H9 (cell line): ENCODE data around the gene EFTUD2. TPM values are rescaled to one million over a fixed set of nuclear protein-coding genes. Genes with fewer than 3 reads are reported as not detected.

Experiments used
- DNase-seq: peaks from one replicate; pipeline ENCODE4 v3.0.0-alpha.2; 2017
- H2AFZ ChIP-seq: one replicate; pipeline ENCODE4 v1.6.1; 2013; ENCODE audit warnings: mild to moderate bottlenecking, low read length, control low read depth, moderate library complexity
- H2AK5ac ChIP-seq: 2 replicates; pipeline ENCODE4 v1.6.1; 2013; ENCODE audit warnings: low read length, control low read depth, mixed read lengths; ENCODE audit not compliant: insufficient read length
- H2BK120ac ChIP-seq: one replicate; pipeline ENCODE4 v1.6.1; 2013; ENCODE audit warnings: low read depth, mild to moderate bottlenecking, low read length, control low read depth, inconsistent platforms; ENCODE audit not compliant: poor library complexity, severe bottlenecking
- H2BK12ac ChIP-seq: 2 replicates; pipeline ENCODE4 v1.6.1; 2013; ENCODE audit warnings: low read length, control low read depth, mixed read lengths, low read depth; ENCODE audit not compliant: insufficient read length
- H2BK15ac ChIP-seq: 2 replicates; pipeline ENCODE4 v1.6.1; 2013; ENCODE audit warnings: low read depth, low read length, control low read depth
- H2BK20ac ChIP-seq: one replicate; pipeline ENCODE4 v1.6.1; 2013; ENCODE audit warnings: low read depth, mild to moderate bottlenecking, low read length, control low read depth, inconsistent platforms; ENCODE audit not compliant: poor library complexity, severe bottlenecking
- H2BK5ac ChIP-seq: 2 replicates; pipeline ENCODE4 v1.6.1; 2013; ENCODE audit warnings: low read length, control low read depth, mixed read lengths; ENCODE audit not compliant: insufficient read length
- H3K14ac ChIP-seq: 2 replicates; pipeline ENCODE4 v1.6.1; 2013; ENCODE audit warnings: low read length, control low read depth; ENCODE audit not compliant: insufficient read depth
- H3K18ac ChIP-seq: 2 replicates; pipeline ENCODE4 v1.6.1; 2013; ENCODE audit warnings: low read depth, mild to moderate bottlenecking, mixed read lengths, low read length, control low read depth; ENCODE audit not compliant: insufficient read length
- H3K23ac ChIP-seq: 2 replicates; pipeline ENCODE4 v1.6.1; 2013; ENCODE audit warnings: low read length, control low read depth, mixed read lengths, low read depth; ENCODE audit not compliant: insufficient read length
- H3K23me2 ChIP-seq: 2 replicates; pipeline ENCODE4 v1.6.1; 2013; ENCODE audit warnings: low read depth, mild to moderate bottlenecking, mixed read lengths, low read length, control low read depth; ENCODE audit not compliant: insufficient read length, poor library complexity, severe bottlenecking
- H3K27ac ChIP-seq: 2 replicates; pipeline ENCODE4 v1.5.1; 2013; ENCODE audit warnings: low read length, control low read depth, mixed read lengths, low read depth; ENCODE audit not compliant: insufficient read length
- H3K27me3 ChIP-seq: 2 replicates; pipeline ENCODE4 v1.6.1; 2013; ENCODE audit warnings: low read length, control low read depth, inconsistent platforms; ENCODE audit not compliant: insufficient read depth
- H3K4ac ChIP-seq: 2 replicates; pipeline ENCODE4 v1.6.1; 2013; ENCODE audit warnings: low read depth, mild to moderate bottlenecking, control low read depth, inconsistent platforms, low read length, moderate library complexity
- H3K4me1 ChIP-seq: 2 replicates; pipeline ENCODE4 v1.6.1; 2013; ENCODE audit warnings: low read length, control low read depth, inconsistent platforms; ENCODE audit not compliant: insufficient read depth
- H3K4me2 ChIP-seq: 2 replicates; pipeline ENCODE4 v1.6.1; 2013; ENCODE audit warnings: low read length, control low read depth, mixed read lengths; ENCODE audit not compliant: insufficient read length, insufficient read depth
- H3K56ac ChIP-seq: 2 replicates; pipeline ENCODE4 v1.6.1; 2013; ENCODE audit warnings: low read depth, mild to moderate bottlenecking, mixed read lengths, low read length, control low read depth; ENCODE audit not compliant: insufficient read length
- H3K79me1 ChIP-seq: 2 replicates; pipeline ENCODE4 v1.6.1; 2013; ENCODE audit warnings: low read depth, mild to moderate bottlenecking, moderate library complexity, low read length, control low read depth, inconsistent platforms; ENCODE audit not compliant: insufficient read depth, poor library complexity, severe bottlenecking
- H3K79me2 ChIP-seq: 2 replicates; pipeline ENCODE4 v1.6.1; 2013; ENCODE audit warnings: low read length, control low read depth, inconsistent platforms; ENCODE audit not compliant: insufficient read depth
- H3K9ac ChIP-seq: 2 replicates; pipeline ENCODE4 v1.6.1; 2013; ENCODE audit warnings: low read length, control low read depth, mixed read lengths; ENCODE audit not compliant: insufficient read length; ENCODE audit errors: extremely low read depth
- H3K9me3 ChIP-seq: one replicate; pipeline ENCODE4 v1.6.1; 2013; ENCODE audit warnings: low read depth, low read length, inconsistent platforms; ENCODE audit not compliant: control insufficient read depth
- H3T11ph ChIP-seq: one replicate; pipeline ENCODE4 v1.6.1; 2013; ENCODE audit warnings: mild to moderate bottlenecking, low read length, control low read depth, inconsistent platforms
- H4K20me1 ChIP-seq: one replicate; pipeline ENCODE4 v1.6.1; 2013; ENCODE audit not compliant: control insufficient read depth, insufficient read length, insufficient read depth
- H4K5ac ChIP-seq: 2 replicates; pipeline ENCODE4 v1.6.1; 2013; ENCODE audit warnings: low read depth, mild to moderate bottlenecking, mixed read lengths, low read length, control low read depth; ENCODE audit not compliant: insufficient read length
- H4K8ac ChIP-seq: replicated peaks from 2 replicates; pipeline ENCODE4 v1.6.1; 2013; ENCODE audit warnings: low read length, control low read depth, mixed read lengths, low read depth; ENCODE audit not compliant: insufficient read length
- H4K91ac ChIP-seq: 2 replicates; pipeline ENCODE4 v1.6.1; 2013; ENCODE audit warnings: low read depth, mild to moderate bottlenecking, moderate library complexity, mixed read lengths, low read length, control low read depth; ENCODE audit not compliant: insufficient read length
- H3K27ac Mint-ChIP-seq, 3 experiments: 2 replicates in 2 of 3; 3 replicates in 1 of 3; pipeline ENCODE4 v1.8.0; 2020 to 2021; ENCODE audit warnings: mixed read lengths in 3 of 3, mild to moderate bottlenecking in 1 of 3, moderate library complexity in 1 of 3
- H3K27me3 Mint-ChIP-seq: 2 replicates; pipeline ENCODE4 v1.8.0; 2021; ENCODE audit warnings: low read depth, mild to moderate bottlenecking, moderate library complexity, mixed read lengths
- H3K36me3 Mint-ChIP-seq, 3 experiments: 2 replicates in 2 of 3; 3 replicates in 1 of 3; pipeline ENCODE4 v1.8.0; 2020 to 2021; ENCODE audit warnings: low read depth in 3 of 3, mixed read lengths in 3 of 3; ENCODE audit not compliant: insufficient read depth in 1 of 3
- H3K4me1 Mint-ChIP-seq, 2 experiments: 2 replicates each; pipeline ENCODE4 v1.8.0; 2020; ENCODE audit warnings: mixed read lengths in 2 of 2
- H3K4me3 Mint-ChIP-seq, 2 experiments: 2 replicates in 1 of 2; 3 replicates in 1 of 2; pipeline ENCODE4 v1.8.0; 2020 to 2021; ENCODE audit warnings: mild to moderate bottlenecking in 2 of 2, mixed read lengths in 2 of 2, moderate library complexity in 1 of 2
- H3K9me3 Mint-ChIP-seq, 2 experiments: 2 replicates in 1 of 2; 3 replicates in 1 of 2; pipeline ENCODE4 v1.8.0; 2020; ENCODE audit warnings: mild to moderate bottlenecking in 2 of 2, mixed read lengths in 2 of 2, moderate library complexity in 1 of 2
- CTCF ChIP-seq: fragments of 200-600 bp; sonication (generic); conservative IDR thresholded peaks from 3 replicates; pipeline ENCODE4 v1.8.0; 2021; ENCODE audit warnings: antibody characterized with exemption, mild to moderate bottlenecking
- WGBS: extraction: QIAGEN DNeasy Blood & Tissue Kit; methylation state at CpG from one replicate; pipeline ENCODE4 v1.1.7; 2013; ENCODE audit warnings: missing lambda C conversion rate, low lambda C conversion rate, mixed read lengths; ENCODE audit not compliant: insufficient read length; ENCODE audit errors: extremely low coverage; 5-methylcytosine and 5-hydroxymethylcytosine counted together
- total RNA-seq: library from RNA; stranded (reverse); gene quantifications from 2 replicates; pipeline ENCODE4 v1.2.1, GENCODE V29; 2021

Gene EFTUD2
- total RNA-seq, 1 experiment from 2014 or later, result 150 TPM

GRCh38 chr17:44925731-44926697 lies 26.8 kb upstream of the EFTUD2 start:
- no peaks in the 10 kb centered on the region for H3K9me3 ChIP-seq
- H3K27me3 ChIP-seq, result no peaks in the 10 kb centered on the region
- no peaks in the 10 kb centered on the region for H3K79me2 ChIP-seq
- peak overlapping the region in 1 of 3 experiments; percentile 71; a peak in 2 of 7 replicates for H3K27ac Mint-ChIP-seq
- no peak overlapping the region for H3K27ac ChIP-seq
- H2BK20ac ChIP-seq, result no peak overlapping the region
- no peak overlapping the region for H4K8ac ChIP-seq
- H3K56ac ChIP-seq, result no peak overlapping the region
- peaks cover 37 to 60% (median 55%) of the 10 kb centered on the region in 3 experiments for H3K36me3 Mint-ChIP-seq
- H3K14ac ChIP-seq, result no peak overlapping the region
- no peak overlapping the region for H3K23ac ChIP-seq
- H3K4me3 Mint-ChIP-seq, result no peak overlapping the region
- no peak for DNase-seq
- H3T11ph ChIP-seq, result no peak overlapping the region
- no peak overlapping the region for H4K5ac ChIP-seq
- no peak overlapping the region for H3K9ac ChIP-seq
- H4K91ac ChIP-seq, result no peak overlapping the region
- H3K23me2 ChIP-seq, result no peaks in the 10 kb centered on the region
- no peaks in the 10 kb centered on the region for H4K20me1 ChIP-seq
- H3K18ac ChIP-seq, result no peak overlapping the region
- H3K27me3 Mint-ChIP-seq, result peaks cover 7% of the 10 kb centered on the region
- peaks cover 7 to 22% of the 10 kb centered on the region in 2 experiments for H3K4me1 Mint-ChIP-seq
- H3K4me2 ChIP-seq, result no peak overlapping the region
- WGBS, result no CpG with 5 or more reads among the region's 18 CpGs
- no peaks in the 10 kb centered on the region for H3K79me1 ChIP-seq
- H3K4ac ChIP-seq, result no peak overlapping the region
- no peak overlapping the region for H2BK120ac ChIP-seq
- H2BK5ac ChIP-seq, result no peak overlapping the region
- H2AK5ac ChIP-seq, result no peak overlapping the region
- peaks cover 4% of the 10 kb centered on the region; the same call in 1 of the 2 replicates for H3K4me1 ChIP-seq
- no peak for TF ChIP-seq CTCF
- no peak overlapping the region for H2AFZ ChIP-seq
- no peaks in the 10 kb centered on the region for H3K9me3 Mint-ChIP-seq
- no peak overlapping the region for H2BK15ac ChIP-seq
- H2BK12ac ChIP-seq, result no peak overlapping the region
